Neural cell (in vitro differentiated cells): ENCODE measurements around the gene MANF.

Experiments
- EP300 ChIP-seq: fragments of 450-650 bp; conservative IDR thresholded peaks from 2 replicates; pipeline ENCODE4 v1.6.1; 2014; ENCODE audit warnings: antibody characterized with exemption, mild to moderate bottlenecking, moderate library complexity; ENCODE audit not compliant: poor library complexity, severe bottlenecking
- EZH2 ChIP-seq: fragments of 200-600, 300-800 bp; shearing (Covaris generic), sonication (generic); IDR thresholded peaks from 2 replicates; pipeline ENCODE4 v1.6.1; 2014; ENCODE audit warnings: antibody characterized with exemption, low read length, borderline replicate concordance, mild to moderate bottlenecking; ENCODE audit not compliant: insufficient read depth, poor library complexity, severe bottlenecking
- MXI1 ChIP-seq: fragments of 450-650 bp; conservative IDR thresholded peaks from 2 replicates; pipeline ENCODE4 v1.6.1; 2014; ENCODE audit warnings: antibody characterized with exemption, mild to moderate bottlenecking; ENCODE audit not compliant: poor library complexity, severe bottlenecking
- POLR2AphosphoS5 ChIP-seq: IDR thresholded peaks from 2 replicates; pipeline ENCODE4 v1.6.1; 2012
- RAD21 ChIP-seq: fragments of 450-650 bp; conservative IDR thresholded peaks from 2 replicates; pipeline ENCODE4 v1.6.1; 2014; ENCODE audit warnings: antibody characterized with exemption, mild to moderate bottlenecking, moderate library complexity
- REST ChIP-seq: IDR thresholded peaks from 2 replicates; pipeline ENCODE4 v1.6.1; 2012; ENCODE audit warnings: borderline replicate concordance
- SMC3 ChIP-seq: fragments of 450-650 bp; conservative IDR thresholded peaks from 2 replicates; pipeline ENCODE4 v1.6.1; 2014; ENCODE audit warnings: antibody characterized with exemption, mild to moderate bottlenecking, moderate library complexity; ENCODE audit not compliant: poor library complexity
- TF ChIP-seq, protein P1 (sequence below): fragments of 450-650 bp; IDR thresholded peaks from 2 replicates; pipeline ENCODE4 v1.5.1; 2014; ENCODE audit warnings: antibody characterized with exemption, mild to moderate bottlenecking, moderate library complexity; ENCODE audit not compliant: poor library complexity, severe bottlenecking

DNA sequence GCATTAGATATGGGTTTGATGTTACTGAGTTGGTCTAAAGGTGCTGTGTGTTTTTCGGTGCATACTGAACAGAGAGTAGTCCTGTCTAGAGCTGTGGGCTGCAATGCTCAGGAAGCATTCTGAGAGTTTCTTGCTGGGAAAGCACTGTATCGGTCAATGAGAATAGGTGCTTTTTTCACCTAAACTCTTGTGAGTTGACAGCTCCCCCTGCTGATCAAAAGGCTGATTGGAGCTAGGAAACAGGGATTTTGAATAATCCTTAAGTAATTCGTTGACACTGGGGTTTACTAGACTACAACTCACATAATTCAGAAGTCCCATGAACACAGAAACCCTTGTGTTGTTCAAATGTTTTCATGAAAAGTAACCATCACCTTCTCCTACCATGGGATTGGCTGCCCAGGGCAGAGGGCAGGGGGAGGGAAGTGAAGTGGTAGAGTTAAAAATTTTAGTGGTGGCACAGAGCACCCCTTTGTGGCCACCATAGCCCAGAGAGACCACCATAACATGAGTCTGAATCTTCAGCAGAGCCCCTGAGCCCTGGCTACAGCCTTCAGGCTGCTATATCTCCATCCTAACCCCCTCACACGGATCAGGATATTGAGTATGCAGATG lies 13.0 kb upstream of the MANF start:
- TF ChIP-seq POLR2AphosphoS5 (no peak), MXI1 (no peak), REST (no peak), EZH2 (no peak), EP300 (no peak), SMC3 (peak; percentile 91), RAD21 (peak; percentile 86)
- TF ChIP-seq, protein P1, sequence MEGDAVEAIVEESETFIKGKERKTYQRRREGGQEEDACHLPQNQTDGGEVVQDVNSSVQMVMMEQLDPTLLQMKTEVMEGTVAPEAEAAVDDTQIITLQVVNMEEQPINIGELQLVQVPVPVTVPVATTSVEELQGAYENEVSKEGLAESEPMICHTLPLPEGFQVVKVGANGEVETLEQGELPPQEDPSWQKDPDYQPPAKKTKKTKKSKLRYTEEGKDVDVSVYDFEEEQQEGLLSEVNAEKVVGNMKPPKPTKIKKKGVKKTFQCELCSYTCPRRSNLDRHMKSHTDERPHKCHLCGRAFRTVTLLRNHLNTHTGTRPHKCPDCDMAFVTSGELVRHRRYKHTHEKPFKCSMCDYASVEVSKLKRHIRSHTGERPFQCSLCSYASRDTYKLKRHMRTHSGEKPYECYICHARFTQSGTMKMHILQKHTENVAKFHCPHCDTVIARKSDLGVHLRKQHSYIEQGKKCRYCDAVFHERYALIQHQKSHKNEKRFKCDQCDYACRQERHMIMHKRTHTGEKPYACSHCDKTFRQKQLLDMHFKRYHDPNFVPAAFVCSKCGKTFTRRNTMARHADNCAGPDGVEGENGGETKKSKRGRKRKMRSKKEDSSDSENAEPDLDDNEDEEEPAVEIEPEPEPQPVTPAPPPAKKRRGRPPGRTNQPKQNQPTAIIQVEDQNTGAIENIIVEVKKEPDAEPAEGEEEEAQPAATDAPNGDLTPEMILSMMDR, result peak; percentile 87
